CD4-positive, alpha-beta T cell treated with Interleukin-10 for 1 hour (primary cell): ENCODE results near the gene PIGU.
"Not testable (repeated sequence)": the region's sequence is repeated elsewhere in the genome, so short reads cannot be mapped to it uniquely, and the experiment has no call there.

Source experiments
- DNase-seq: peaks from one replicate; pipeline ENCODE4 v3.0.0-alpha.2; 2020

Gene PIGU, protein sequence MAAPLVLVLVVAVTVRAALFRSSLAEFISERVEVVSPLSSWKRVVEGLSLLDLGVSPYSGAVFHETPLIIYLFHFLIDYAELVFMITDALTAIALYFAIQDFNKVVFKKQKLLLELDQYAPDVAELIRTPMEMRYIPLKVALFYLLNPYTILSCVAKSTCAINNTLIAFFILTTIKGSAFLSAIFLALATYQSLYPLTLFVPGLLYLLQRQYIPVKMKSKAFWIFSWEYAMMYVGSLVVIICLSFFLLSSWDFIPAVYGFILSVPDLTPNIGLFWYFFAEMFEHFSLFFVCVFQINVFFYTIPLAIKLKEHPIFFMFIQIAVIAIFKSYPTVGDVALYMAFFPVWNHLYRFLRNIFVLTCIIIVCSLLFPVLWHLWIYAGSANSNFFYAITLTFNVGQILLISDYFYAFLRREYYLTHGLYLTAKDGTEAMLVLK

DNA sequence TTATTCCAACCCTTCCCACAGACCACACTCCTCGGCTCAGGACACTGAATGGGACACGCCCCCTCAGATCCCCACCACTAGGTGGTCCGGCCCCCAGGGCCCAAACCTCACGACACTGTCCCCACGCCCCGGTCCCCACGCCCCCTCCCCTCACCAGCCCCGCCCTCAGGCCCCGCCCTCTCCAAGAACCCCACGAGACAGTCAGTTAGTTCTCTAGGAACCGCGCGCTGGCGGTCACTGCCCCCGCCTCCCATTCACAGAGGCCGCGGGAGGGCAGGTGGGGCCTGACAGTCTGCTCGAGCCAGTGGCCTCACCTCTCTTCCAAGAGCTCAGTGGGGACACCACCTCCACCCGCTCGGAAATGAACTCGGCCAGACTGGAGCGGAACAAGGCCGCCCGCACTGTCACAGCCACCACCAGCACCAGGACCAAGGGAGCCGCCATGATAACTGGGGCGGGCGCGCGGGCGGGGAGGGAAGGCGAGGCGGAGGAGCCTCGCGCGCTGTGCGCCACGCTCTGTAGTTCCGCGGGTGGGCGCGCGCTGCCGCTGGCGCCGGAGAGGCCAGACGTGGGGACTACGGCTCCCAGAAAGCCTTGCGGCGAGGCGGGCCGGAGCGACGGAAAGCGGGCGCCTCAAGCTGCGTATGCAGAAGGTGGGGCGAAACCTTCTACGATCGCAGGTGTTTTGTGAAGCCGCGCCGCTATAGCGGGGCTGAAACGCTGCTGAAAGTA lies at the start of gene PIGU:
PIGU (minus strand) TSS at position 451 of the 732 bp plus-strand sequence; CDS start at position 444, 7 bp downstream.
- peak; percentile 96 for DNase-seq

DNA sequence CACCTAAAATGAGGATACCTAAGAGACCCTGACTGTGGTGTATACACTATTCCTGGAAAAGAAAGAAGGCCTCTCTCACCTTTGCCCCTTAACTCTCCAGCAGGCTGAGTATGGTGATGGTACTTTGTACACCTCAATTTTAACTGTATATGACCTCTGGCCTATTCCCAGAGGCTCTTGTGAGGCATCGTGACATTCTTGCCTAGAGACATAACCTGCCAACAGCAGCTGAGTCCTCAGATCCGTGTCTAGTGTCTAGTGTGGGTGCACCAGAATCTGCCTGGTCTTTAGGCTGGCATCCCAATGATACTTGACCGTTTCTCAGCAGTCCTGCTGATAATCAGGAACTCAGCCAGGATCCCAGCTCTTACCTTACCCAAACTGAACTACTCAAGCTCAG lies 47.3 kb upstream of the PIGU start:
- DNase-seq = no peak

DNA sequence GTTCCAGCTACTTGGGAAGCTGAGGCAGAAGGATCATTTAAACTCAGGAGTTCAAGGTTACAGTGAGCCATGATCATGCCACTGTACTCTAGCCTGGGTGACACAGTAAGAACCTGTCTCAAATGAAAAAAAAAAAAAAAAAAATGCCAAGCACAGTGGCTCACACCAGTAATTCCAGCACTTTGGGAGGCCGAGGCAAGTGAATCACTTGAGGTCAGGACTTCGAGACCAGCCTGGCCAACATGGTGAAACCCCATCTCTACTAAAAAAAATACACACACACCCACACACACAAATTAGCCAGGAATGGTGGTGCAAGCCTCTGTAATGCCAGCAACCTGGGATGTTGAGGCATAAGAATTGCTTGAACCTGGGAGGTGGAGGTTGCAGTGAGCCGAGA lies 45.7 kb upstream of the PIGU start:
- DNase-seq = not testable (repeated sequence)

DNA sequence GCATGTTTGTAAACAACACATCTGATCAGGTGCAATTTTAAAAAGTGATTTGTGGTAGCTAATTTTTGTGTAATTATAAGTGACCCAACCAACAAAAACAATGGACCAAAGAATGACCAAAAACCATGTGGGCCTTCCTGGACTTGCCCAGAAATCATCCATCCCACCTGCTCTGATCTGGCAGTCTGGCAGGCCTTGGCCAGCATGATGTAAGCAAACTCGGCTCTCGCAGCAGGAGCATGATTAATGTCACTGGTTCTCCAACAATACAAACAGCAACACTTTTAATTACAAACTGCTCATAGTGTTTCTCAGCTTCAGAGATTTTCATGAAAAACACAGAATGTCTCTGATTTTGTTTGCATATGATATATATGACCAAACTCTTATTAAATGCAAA lies 43.4 kb upstream of the PIGU start:
- no peak for DNase-seq

DNA sequence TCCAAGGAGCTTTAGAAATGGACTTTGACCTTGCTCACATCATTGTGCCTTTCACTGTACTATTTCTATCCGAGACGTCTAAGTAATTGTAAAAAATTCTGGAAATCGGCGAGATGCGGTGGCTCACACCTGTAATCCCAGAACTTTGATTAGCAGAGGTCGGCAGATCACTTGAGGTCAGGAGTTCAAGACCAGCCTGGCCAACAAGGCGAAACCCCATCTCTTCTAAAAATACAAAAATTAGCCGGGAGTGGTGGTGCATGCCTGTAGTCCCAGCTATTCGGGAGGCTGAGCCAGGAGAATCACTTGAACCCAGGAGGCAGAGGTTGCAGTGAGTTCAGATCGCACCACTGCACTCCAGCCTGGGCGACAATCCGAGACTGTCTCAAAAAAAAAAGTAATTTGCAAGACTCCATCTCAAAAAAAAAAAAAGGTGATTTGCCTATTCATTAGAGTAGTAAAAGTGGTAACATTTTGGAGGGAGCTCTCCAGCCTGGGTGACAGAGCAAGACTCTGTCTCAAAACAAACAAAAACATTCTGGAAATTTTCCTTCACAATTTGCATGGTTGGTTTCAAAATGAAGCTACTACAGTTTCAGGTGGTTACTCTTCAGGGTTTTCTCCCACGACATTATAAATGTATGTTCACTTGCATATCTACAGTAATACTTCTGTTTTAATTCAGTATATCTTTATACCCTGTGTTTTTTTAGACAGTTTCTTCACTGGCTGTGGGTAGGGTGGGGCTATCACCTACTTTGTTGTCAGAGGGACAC lies 42.5 kb upstream of the PIGU start:
- DNase-seq = not testable (repeated sequence)

DNA sequence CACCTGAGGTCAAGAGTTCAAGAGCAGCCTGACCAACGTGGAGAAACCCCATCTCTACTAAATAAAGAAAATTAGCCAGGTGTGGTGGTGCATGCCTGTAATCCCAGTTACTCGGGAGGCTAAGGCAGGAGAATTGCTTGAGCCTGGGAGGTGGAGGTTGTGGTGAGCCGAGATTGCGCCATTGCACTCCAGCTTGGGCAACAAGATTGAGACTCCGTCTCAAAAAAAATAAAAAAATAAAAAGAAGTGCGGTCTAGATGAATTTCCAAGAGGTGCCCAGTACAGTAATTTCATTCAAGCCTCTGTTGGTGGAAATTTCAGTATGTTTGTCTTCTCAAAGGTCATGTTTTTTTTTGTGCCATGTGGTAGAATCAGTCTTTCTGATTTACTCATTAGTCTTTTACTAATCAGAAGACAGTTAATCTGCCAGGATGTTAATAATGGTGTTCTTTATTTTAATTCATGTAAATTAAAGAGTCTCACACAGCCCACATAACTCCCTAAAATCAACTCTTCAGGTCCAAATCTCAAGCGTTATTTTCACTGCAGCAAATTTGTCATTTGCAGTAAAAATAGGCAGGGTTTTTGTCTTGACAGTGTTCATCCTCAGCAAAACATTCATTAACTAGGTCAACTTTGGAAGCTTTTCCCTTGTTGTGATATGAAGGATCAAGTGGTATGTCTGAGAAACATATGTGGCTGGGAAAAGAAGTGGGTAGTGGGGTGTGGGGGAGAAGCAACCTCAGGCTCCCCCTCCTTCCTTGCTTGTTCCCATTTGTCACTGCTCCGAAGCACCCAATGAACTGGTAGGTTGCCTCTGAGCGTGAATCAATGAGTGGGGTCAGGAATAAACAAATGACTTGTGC lies 40.6 kb upstream of the PIGU start:
- no peak for DNase-seq

DNA sequence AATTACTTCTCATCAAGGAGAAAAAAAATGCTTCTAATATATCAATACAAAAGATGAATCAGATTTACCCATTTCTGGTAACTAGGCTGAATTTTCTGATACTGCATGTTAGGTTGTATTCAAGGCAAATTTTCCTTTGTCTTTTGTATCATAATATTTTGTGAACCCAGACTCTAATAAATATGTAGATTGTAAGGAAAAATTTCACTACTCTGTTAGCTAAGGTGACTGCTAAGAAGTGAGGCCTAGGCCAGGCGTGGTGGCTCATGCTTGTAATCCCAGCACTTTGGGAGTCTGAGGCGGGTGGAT lies 40.0 kb upstream of the PIGU start:
- no peak for DNase-seq

DNA sequence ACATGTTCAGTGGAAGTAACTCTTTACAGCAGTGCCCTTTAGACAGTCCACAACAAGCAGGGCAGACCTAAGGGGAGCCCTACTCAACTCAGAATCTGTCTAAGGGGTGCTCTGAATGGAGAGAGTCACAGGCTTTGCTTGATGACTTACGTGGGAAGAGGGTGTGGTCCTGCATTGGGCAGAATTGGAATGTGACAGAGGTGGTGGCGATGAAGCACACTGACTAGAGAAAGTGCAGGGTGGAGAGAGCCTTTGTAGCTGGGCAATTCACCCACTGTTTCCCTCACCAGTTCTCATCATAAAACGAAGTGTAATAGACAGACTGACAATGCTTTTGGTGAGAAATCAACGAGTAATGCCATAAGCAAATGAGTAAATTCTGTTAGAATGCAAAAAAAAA lies 38.5 kb upstream of the PIGU start:
- DNase-seq = no peak

DNA sequence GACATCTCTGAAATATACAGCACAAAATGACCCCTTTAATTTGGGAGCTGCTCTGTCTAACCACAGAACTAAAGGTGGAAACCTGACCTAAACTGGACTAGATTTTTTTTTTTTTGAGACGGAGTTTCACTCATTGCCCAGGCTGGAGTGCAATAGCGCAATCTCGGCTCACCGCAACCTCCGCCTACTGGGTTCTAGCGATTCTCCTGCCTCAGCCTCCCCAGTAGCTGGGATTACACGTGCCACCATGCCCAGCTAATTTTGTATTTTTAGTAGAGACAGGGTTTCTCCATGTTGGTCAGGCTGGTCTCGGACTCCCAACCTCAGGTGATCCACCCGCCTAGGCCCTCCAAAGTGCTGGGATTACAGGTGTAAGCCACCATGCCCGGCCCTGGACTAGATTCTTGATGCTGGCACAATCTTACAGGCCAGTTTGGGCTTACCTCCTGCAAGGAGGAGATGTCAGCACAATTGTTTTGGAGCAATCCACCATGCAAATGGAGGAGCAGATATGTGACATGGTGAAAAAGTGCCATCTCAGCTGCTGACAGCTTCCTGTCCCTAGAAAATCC lies 37.1 kb upstream of the PIGU start:
- DNase-seq = not testable (repeated sequence)

DNA sequence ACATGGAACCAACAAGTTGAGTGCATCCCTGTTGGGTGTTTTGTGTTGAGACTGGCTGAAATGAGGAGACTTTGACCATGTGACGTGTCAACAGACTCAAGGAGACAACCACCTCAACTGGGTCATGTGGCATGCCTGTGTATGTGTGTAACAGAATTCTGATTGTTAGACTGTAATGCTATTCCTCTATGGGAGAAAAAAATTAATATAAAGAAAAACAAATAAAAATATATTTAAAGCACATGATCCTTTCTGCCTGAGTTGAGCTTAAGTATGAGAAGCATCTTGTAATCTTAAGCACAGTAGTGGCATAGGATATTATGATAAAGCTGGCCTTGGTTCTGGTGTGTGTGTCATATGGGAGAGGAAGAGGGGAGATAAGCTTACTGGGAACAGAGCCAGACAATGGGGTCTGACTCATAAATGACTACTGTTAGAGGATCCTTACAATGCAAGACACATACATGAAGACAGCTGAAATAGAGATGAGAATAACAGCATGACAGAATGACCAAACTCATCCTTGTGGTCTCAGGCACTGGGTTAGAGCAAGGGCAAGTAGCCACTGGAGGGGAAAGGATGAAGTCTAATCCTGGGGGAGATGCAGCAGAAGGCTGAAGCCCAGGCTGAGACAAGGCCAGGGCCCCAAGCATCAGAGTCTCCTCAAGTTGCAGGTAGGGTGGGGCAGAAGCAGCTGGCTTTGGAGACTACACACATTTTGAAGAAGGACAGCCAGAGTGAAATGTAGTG lies 36.5 kb upstream of the PIGU start:
- DNase-seq = no peak

DNA sequence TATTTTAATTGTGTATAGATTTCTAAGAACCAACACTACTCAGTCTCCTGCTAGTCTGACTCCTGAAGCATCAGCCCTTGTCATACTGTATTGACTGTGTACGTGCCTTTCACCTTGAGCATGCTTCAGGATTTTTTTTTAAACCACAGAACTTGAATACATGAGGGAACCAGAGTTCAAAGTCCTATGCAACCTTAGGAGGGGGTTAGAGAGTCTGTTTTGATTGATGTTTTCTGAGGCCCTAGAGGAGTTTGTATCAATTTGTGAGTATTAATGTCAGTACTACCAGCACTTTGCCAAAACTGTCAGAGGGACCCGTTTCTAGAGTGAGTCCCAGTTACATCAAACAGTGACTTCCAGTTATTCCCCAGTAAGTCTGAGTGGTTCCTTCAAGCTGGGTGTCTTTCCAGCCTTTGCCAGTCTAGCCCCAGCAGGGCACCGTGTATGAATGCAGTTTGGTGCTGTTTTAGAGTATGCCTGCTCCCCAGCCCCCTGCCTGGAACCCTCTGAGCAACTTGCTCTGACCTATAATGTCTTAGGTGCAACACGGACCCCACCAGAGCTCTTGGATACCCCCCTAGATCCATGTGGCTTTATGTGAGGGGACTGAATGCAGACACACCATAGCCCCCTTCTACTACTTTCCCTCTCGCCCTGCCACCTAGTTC lies 35.8 kb upstream of the PIGU start:
- DNase-seq = no peak

DNA sequence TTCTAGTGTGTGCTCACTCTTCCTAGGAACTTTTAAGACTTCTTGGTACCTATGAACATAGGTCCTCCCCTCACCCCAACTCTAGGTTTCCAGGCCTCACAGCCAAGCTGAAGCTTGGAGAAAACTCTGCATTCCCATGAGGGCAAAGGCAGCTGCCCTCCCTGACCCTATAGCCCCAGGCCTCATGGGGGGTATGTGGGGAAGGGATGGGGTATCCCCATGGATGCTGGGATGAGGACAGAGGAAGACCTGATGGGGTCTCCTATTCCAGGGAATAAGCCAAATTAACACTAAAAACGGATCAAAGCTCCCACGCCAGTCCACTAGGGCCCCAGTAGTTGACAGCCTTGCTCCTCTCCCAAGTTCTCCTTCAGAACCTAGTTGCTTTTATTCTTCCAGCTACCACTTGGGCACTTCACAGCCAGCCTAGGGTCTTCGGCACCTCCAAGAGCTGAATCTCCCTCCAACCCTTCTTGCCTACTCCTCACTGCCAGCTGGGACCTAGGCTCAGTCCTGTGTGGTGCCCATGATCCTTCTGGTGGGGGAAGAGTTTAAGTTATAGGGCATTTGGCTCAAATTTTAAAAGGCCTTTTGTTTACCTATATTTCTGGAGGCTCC lies 35.0 kb upstream of the PIGU start:
- DNase-seq = no peak

DNA sequence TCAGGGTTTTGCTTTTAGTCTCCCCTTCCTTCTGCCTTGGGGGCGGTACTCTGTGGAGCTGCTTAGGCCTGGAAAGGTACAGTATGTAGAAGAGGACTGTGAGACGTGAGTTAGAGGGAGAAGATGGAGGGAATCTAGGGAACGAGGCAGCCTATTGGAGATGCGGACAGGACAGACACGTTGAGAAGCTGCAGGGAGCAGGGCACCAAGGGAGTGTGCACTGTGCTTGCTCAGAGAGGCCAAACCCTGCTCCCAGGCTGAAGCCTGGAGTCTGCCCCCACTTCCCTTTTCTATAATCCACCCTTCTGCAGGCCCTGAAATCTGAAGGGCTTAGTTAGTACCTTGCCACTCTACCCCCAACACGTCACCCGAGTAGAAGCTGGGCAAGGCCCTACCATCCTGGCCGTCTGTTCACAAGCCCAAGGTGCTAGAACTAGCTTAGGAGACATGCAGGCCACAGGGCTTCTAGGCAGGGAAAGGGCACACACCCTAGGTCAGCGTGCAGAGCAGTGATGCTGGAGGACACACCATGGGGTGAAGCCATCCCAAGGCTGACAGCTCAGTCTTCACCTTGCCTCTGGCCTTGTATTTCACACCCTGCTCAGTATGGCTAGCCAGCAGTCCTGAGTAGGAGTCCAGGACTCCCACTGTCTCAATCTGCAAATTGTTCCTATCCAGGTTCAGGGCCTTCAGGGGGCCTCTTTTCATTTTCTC lies 34.1 kb upstream of the PIGU start:
- DNase-seq = peak; percentile 8

DNA sequence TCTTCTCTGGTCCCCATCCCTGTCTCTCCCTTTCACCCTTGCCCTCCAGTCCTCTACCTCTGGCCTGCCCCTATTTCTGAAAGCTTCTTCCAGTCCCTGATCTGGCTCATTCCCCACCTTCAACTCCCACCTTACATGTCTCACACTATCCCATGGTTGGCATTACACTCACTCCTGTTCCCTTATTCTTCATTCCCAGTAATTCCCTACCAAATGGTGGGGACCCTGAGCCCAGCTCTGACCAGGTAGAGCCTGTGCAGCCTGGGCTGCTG lies 33.6 kb upstream of the PIGU start:
- DNase-seq = no peak

DNA sequence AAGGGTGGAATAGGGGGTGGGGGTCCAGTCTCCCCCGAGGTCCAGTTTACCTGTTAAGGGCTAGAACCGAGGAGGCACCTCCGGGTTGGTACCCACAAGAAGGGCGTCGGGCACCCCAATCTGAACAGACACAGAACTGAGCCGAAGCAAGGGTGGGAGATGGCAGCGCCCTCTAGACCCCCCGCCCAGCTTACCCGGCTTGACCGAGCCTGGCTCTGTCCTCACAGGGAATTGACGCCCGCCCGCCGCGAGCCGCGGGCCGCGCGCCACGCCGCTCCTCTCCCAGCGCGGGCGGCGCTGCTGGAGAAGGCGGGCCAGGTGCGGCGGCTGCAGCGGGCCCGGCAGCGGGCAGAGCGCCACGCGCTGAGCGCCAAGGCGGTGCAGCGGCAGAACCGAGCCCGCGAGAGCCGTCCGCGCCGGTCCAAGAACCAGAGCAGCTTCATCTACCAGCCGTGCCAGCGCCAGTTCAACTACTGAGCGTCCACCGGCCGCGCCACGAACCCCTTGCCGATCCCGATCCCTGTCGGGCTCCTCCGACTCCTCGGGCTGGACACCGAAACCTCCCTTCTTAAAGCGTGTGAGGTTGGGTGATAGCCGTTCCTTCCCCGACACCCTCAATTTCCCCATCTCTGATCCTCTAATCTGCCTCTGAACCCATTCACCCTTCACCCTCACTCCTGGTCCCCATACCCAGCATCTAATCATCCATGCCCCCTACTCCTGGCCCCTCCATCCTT lies 33.1 kb upstream of the PIGU start:
- no peak for DNase-seq

DNA sequence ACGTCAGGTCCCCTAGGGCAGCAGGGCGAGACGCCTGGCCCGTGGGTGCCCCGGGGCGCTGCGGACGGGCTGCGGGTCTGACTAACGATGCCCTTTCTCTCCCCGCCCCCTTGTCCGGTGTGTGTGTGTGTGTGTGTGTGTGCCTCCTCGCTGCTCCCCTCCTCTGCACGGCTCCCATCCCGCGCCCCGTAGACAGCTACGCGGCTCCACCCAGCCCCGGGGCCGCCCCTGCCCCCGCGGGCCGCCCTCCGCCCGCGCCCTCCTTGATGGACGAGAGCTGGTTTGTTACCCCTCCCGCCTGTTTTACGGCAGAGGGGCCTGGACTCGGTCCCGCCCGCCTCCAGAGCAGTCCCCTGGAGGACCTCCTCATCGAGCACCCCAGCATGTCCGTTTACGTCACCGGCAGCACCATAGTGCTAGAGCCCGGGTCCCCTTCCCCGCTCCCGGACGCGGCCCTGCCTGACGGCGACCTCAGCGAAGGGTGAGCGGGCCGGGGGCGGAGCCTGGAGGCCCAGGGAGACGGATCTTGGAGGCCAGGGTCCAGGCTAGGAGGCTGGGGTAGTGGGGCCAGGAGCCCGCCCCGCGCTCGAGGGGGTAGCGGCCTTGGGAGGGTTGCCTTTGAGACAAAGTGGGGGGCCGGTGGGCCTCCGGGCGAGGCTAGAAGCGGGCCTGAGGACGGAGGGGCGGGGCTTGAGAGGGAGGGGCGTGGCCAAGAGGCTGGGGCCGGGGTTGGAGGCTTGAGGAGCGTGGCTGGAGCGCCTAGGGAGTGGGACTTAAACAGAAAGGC lies 32.3 kb upstream of the PIGU start:
- DNase-seq = peak; percentile 86

DNA sequence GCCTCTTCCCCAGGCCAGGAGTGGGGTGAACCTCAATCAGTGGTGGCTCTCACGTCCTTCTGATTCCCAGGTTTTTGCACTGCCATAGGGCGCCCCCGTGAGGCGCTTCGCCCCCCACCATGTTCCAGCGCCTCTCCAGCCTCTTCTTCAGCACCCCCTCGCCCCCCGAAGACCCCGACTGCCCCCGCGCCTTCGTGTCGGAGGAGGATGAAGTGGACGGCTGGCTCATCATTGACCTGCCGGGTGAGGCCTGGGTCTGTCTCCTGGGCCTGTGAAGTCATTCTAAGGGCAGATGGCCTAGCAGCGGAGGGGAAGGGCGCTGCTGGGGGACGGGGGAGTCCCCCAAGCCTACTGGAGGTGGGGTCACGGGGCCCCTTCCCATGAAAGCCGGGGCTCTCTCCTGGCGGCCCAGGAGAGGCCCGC lies 31.7 kb upstream of the PIGU start:
- peak; percentile 64 for DNase-seq
